ENCODE results near the gene CFD.
"Not testable (repeated sequence)": the region's sequence is repeated elsewhere in the genome, so short reads cannot be mapped to it uniquely, and the experiment has no call there.

CFD gene

DNA sequence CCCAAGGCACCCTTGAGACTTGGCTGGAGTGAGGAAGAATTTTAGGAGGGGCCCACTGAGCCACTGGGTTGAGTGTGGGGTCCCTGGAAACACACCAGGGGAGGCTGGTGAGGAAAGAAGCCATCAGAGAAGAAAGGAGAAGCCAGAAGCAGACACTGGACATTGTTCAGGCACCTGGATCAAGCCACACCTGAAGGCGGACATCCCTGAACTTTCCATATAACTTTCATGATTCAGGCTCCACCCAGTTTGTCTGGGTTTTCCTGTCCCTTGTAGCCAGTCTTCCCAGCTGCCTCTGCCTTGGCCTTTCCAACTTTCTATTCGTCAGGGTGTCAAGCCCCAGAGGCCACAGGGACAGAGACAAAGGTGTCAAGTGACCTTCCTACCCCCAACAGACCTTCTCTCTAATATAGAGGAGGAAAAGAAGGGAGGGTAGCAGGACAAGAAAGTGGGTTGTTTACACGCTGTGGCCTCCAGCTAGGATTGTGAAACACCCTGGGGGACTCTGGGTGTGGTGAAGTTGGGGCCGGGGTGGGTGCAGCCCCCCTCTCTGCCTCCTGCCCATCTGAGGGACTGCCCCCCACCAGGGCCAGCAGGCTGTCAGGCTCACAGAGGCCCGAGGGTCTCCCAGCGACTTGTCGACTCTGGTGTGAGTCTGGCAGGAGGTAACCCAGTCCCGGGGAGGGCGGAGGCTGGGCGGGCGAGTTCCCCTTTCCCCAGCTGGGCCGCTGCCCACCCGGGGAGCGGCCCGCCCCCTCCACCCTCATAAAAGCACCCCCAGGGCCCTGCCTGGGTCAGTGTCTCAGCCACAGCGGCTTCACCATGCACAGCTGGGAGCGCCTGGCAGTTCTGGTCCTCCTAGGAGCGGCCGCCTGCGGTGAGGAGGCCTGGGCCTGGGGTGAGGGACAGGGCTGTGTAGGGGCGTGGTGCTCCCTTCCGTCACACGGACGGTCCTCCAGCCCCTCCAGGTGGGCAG, at the start of gene CFD:
TSS of gene CFD (plus strand) at position 797 of the 976 bp plus-strand sequence. CDS start at position 823, 26 bp downstream.
- DNase-seq (ENCODE audit: low spot score) = no peak

DNA sequence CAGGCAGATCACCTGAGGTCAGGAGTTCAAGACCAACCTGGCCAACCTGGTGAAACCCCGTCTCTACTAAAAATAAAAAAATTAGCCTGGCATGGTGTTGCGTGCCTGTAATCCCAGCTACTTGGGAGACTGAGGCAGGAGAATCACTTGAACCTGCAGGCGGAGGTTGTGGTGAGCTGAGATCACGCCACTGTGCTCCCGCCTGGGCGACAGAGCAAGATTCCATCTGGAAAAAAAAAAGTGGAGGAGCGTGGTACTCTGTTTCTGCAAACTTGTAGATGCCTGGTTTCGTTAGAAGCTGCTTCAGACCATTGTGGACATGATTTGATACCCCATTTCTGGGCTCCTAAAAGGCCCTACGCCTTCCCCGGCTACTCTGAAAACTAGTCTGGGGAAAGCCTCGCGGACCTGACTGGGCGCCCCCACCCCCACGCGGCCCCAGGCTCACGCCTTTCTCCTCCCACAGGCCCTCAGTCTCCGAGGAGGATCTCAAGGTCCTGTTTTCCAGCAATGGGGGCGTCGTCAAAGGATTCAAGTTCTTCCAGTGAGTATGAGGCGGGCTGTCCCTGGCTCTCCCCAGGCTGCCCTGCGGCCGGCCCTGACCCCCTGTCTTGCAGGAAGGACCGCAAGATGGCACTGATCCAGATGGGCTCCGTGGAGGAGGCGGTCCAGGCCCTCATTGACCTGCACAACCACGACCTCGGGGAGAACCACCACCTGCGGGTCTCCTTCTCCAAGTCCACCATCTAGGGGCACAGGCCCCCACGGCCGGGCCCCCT, 49.2 kb upstream of the CFD start:
- no peak for DNase-seq (ENCODE audit: low spot score)

DNA sequence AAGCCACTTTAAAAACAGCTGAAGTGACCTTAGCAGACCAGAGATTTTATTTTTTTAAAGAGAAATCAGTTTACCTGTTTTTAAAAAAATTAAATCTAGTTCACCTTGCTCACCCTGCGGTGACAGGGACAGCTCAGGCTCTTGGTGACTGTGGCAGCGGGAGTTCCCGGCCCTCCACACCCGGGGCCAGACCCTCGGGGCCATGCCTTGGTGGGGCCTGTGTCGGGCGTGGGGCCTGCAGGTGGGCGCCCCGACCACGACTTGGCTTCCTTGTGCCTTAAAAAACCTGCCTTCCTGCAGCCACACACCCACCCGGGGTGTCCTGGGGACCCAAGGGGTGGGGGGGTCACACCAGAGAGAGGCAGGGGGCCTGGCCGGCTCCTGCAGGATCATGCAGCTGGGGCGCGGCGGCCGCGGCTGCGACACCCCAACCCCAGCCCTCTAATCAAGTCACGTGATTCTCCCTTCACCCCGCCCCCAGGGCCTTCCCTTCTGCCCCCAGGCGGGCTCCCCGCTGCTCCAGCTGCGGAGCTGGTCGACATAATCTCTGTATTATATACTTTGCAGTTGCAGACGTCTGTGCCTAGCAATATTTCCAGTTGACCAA, 48.5 kb upstream of the CFD start:
- DNase-seq (ENCODE audit: low spot score) = no peak

DNA sequence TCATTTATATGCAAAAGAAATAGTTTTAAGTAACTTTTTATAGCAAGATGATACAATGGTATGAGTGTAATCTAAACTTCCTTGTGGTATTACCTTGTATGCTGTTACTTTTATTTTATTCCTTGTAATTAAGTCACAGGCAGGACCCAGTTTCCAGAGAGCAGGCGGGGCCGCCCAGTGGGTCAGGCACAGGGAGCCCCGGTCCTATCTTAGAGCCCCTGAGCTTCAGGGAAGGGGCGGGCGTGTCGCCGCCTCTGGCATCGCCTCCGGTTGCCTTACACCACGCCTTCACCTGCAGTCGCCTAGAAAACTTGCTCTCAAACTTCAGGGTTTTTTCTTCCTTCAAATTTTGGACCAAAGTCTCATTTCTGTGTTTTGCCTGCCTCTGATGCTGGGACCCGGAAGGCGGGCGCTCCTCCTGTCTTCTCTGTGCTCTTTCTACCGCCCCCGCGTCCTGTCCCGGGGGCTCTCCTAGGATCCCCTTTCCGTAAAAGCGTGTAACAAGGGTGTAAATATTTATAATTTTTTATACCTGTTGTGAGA, 47.9 kb upstream of the CFD start:
- no peak for DNase-seq (ENCODE audit: low spot score)

DNA sequence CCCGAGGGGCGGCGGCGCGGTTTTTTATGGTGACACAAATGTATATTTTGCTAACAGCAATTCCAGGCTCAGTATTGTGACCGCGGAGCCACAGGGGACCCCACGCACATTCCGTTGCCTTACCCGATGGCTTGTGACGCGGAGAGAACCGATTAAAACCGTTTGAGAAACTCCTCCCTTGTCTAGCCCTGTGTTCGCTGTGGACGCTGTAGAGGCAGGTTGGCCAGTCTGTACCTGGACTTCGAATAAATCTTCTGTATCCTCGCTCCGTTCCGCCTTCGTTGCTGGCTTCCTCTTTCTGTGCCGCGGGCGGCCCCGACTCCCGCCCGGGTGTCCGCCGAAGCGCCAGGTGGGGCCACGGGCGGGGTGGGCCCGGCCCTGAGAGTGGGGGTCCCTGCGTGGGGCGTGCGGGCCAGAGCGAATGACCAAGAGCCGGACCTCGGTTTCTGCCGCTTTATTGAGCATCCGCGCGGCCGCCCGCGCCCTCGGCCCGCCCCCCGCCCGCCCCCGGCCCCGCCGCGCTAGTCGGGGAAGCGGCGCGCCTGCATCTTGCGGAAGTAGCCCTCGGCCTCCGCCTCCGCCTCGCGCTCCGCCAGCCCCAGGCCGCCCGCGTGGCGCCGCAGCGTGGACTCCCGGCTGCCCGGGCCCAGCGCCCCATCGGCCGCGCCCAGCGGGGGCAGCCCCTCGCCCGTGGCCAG, 47.3 kb upstream of the CFD start:
- DNase-seq (ENCODE audit: low spot score) = no peak

DNA sequence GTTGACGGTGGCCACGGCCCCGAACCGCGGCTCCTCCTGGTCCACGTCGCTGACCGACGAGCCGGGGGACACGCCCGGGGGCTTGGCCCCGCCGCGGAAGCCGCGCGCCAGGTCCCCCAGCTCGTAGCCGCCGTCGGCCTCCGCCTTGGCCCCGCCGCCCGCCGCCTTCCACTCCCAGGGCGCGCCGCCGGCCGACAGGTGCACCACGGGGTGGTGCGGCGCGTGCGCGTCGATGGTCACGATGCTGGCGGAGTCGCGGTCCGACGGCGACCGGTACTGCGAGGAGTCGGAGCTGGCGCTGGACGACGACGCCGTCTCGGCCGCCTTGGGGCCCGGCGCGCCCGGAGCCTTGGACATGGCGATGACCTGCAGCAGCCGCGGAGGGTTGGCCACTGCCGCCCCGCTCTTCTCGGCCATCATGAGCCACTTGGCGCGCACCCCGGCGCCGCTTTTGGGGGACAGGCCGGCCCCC, 46.7 kb upstream of the CFD start:
- DNase-seq (ENCODE audit: low spot score) = no peak

DNA sequence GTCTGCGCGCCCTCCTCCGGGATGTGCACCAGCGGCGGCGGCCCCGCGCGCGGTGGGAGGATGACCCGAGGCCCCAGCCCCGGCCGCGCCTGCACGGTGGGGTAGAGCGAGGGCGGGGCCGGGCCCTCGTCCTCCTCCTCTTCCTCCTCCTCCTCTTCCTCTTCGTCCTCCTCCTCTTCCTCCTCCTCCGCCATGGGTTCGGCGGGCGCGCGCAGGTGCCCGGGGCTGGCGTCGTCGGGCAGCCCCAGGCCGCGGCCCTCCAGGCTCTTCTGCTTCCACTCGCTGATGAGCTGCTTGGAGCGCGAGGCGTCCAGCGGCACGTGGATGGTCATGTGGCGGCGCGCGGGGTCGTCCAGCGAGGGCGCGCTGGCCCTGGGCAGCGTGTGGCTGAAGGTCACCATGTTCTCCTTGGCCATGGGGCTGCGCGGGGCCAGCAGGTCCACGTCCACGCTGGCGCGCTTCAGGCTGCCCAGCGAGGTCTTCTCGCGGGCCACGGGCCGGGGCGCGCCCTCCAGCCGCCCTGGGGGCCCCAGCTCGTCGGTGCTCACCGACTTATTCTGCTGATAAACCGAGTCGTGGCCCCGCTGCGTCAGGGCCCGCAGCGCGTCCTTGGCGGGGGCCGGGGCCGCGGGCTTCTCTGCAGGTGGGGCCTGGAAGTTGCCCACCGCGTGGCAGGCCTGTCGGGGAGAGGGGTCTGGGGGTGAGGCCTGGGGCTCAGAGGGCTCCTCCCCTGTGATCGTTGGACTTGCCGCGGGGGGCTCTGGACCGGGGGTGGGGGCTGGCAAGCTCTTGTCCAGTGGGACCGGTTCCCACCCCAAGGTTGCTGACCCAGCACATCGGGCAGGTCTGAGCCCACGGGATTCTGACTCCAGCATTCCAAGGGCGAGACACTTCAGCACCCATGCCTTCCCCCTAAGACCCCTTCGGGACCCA, 46.0 kb upstream of the CFD start:
- no peak for DNase-seq (ENCODE audit: low spot score)

DNA sequence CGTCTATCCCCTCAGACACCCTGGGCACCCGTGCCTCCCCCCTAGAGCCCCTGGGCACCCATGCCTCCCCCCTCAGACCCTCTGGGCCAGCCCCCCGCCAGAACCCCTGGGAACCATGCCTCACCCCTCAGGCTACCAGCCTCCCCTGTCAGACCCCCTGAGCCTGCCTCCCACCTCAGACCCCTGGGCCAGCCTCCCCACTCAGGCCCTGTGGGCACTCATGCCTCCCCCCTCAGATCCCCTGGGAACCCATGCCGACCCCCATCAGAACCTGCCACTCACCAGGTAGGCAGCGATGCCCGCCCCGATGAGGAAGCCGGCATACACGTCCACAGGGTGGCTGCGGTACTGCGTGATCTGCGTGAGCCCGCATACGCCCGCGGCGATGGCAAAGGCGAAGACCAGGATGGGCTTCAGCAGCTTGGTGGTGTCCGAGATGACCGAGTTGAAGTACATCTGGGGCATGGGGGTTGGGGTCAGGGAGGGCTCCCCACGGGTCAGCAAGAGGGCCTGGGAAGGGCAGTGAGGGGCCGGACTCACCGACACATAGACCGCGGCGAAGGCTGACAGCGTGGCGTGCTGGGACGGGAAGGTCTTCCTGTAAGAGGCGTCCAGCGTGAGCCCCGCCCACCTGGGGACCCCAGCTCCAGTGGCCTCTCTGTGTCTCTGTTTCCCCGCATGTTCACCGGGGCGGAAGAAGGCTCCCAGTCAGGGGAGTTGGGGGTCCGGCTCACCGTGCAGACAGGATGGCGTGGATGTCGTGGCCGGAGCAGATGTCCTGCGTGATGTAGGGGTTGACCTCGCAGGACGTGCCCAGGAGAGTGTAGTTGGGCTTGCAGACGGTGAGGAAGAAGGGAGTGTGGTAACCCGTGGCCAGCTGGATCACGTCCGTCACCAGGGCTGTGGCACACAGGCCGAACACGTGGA, 45.0 kb upstream of the CFD start:
- no peak for DNase-seq (ENCODE audit: low spot score)

DNA sequence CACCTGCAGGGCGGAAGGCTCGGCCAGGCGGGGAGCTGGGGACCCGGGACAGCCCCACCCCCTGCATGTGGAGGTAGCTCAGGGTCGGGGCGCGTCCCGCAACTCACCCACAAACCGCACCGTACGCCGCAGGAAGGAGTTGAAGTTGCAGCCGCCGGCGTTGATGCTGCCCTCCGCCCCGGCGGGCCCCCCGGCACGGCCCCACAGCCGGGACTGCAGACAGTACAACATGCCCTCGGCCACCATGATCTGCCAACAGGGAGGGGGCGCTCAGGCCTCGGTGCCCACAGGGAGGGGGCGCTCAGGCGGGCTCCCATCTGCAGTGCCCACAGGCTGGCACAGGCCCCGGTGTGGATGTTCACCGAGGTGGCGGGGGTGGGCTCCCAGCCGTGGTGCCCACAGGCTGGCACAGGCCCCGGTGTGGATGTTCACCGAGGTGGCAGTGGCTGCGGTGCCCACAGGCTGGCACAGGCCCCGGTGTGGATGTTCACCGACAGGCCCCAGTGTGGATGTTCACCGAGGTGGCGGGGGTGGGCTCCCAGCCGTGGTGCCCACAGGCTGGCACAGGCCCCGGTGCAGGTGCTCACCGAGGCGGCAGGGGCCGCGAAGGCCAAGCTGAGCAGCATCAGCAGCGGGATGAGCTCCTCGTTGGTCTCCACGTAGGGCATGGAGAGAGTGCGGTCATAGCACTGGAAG, 44.2 kb upstream of the CFD start:
- DNase-seq (ENCODE audit: low spot score) = no peak

DNA sequence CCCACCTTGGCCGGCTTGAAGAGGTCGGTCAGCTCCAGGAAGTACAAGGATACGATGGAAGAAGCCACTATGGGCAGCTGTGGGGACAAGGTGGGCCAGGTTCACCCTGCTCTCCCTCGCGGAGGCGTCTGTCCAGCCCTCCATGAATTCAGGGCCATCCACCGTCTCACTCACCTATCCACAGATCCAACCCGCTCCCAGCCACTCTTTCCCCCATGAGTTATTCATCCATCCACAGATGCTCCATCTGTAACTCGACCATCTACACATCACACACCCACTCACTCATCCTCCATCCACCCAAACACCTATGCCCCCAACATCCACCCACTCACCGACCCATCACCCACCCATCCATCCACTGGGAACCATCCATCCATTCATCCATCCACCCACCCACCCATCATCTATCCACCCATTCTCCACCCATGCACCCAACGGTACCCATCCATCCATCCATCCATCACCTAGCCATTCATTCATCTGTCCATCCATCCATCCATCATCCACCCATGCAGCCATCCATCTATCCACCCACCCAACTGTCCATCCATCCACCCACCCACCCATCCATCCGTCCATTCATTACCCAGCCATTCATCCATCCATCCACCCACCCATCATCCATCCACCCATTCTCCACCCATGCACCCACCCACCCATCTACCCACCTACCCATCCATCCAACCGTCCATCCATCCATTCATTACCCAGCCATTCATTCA, 43.5 kb upstream of the CFD start:
- DNase-seq (ENCODE audit: low spot score) = no peak

DNA sequence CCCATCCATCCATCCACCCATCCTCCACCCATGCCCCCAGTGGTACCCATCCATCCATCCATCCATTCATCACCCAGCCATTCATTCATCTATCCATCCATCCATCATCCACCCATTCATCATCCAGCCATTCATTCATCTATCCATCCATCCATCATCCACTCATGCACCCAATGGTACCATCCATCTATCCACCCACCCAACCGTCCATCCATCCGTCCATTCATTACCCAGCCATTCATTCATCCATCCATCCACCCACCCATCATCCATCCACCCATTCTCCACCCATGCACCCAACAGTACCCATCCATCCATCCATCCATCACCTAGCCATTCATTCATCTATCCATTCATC, 43.0 kb upstream of the CFD start:
- no peak for DNase-seq (ENCODE audit: low spot score)

DNA sequence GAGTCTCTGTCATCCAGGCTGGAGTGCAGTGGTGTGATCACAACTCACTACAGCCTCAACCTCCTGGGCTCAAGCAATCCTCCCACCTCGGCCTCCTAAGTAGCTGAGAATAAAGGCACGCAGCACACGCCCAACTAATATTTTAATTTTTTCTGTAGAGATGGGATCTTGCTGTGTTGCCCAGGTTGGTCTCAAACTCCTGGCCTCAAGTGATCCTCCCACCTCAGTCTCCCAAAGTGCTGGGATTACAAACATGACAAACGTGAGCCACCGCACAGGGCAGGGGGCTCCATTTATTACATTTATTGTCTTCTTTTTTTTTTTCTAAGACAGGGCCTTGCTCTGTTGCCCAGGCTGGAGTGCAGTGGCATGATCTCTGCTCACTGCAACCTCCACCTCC, 39.3 kb upstream of the CFD start:
- not testable (repeated sequence) for DNase-seq (ENCODE audit: low spot score)

DNA sequence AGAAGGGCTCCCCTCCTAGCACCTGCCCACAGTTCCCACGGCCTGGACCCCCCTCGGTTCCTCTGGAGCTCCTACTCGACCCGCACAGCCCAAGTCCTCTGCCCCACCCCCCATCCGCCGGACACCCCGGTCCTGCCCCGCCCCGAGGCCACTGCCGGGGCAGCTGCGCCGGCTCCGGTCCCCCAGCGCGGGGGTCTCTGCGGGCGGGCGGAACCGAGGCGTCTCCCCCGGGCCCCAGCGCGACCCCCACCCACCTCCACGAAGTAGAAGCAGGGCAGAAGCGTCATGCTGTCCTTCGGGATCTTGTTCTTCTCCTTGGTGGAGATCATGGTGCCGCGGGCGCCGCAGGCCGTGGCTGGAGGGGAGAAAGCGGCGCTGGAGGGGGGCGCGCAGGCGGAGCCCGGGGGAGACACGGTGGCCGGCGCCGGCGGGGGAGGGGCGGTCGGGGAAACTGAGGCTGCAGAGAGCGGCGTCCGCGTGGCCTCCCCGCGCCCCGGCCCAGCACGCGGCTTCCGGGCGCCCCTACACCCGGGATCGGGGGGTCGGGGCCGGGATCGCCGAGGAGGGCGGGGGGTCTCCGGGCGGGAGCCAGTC, 38.1 kb upstream of the CFD start:
- no peak for DNase-seq (ENCODE audit: low spot score)

DNA sequence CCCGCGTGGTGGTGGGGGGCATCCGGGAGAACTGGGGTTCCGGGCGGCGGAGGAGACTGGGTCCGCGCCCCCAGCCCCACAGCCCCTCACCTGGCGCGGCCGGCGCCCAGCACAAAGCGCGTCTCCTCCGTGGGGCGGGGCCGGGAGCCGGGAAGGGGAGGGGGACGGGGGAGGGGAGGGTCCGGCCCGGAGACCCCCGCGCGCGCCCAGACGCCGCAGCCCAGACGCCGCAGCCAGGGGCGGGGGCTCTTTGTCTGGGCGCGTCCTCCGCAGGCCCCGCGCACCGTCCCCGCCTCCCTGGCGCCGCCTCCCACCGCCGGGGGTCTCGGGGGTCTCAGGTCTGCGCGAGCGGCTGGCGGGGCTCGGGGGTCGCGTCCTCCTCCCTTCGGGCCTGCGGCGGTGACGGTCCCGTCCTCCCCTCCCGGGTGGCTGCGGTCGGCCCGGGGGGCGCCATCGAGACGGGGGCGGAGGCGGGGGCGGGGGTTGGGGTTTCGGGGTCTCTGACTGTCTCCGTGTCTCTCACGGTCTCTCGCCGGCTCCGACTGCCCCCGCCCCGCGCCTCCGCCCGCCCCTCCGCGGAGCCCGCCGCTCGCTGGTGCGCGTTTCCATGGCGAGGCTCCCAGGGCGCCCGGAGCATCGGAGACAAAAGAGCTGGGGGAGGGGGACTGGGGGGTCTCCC, 37.5 kb upstream of the CFD start, which contains the start of gene PLPPR3:
TSS of gene PLPPR3 (minus strand) at position 131 of the 679 bp plus-strand sequence. CDS start 396 bp downstream, outside the sequence.
- no peak for DNase-seq (ENCODE audit: low spot score)

DNA sequence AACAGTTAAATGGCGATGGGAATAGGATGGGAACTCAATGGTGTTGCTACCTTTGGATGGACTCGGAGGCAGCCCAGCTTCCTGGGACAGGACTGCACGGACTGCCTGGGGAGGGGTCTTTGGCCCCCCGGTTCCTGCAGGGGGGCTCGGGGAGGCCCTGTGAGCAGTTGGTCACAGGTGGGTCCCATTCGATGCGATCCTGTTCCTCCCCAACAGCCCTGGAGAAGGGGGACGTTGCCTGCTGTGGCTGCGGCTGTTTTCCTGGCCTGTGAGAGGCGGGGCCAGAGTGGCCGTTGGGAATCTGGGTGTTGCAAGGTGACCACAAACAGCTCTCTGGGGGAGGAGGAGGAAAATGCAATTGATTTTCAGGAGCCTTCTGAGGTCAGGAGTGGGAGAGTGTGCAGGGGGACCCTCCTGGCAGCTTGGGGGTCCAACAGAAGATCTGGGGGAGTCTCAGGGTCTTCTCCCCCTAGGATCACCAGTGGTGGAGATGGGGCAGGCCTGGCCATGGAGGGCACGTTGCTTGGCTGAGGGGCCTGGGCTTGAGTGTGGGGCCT, 35.8 kb upstream of the CFD start:
- no peak for DNase-seq (ENCODE audit: low spot score)

DNA sequence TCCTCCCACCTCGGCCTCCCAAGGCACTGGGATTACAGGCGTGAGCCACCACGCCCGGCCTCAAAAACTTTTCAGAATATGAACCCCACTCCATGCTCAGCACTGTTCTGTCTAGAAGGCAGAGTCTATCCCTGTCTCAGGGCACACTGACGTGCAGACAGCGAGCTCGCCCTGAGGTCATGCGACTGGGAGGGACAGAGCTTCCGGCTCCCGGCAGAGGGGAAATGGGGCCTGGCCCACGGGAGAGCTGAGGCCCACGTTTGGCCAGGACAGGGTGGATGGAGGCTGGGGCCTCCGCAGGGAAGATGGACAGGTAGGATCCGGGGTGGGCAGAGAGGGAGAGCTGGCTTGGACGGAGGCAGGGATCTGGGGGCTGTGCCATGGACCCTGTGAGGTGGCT, 34.6 kb upstream of the CFD start:
- no peak for DNase-seq (ENCODE audit: low spot score)
